ENCODE measurements around the gene TMTC1. TPM values are rescaled to one million over a fixed set of nuclear protein-coding genes. Genes with fewer than 3 reads are reported as not detected.

The TMTC1 gene
- total and polyA plus RNA-seq, 9 of the 15 experiments (the other 6 are each of a cell fraction or from before 2014, with no cell fraction given) = under 0.01 to 0.18 (median 0.06) TPM; not detected in 2

- BruUV-seq (replicated peaks) = no TSS peak
- CTCF ChIA-PET (ENCODE audit: low intra/inter-chr PET ratio) = no interaction called here
Observed at GRCh38 chr12:29709054-29709453, 74.7 kb downstream of the TMTC1 start.

More at GRCh38 chr12:29709054-29709453, 74.7 kb downstream of the TMTC1 start:
- POLR2A ChIA-PET = no interaction called here
- Histone ChIP-seq H3K4me2 (ENCODE audit: insufficient read depth, low read length) (no peak overlapping the region), H3K9me3 (replicated peaks; ENCODE audit: control insufficient read depth, insufficient read depth, low read depth, low read length) (no peaks in the 10 kb centered on the region), H4K20me1 (replicated peaks; ENCODE audit: control insufficient read depth, insufficient read depth, low read length) (no peaks in the 10 kb centered on the region), H3K27ac (ENCODE audit: extremely low read depth, low read depth, low read length) (no peak overlapping the region), H2AFZ (ENCODE audit: low read depth, low read length) (no peak overlapping the region), H3K9ac (ENCODE audit: insufficient read depth in 1 of 2, low read depth in 2 of 2, low read length in 2 of 2) (no peak overlapping the region), H3K36me3 (ENCODE audit: control insufficient read depth, insufficient read depth, low read length) (no peaks in the 10 kb centered on the region), H3K4me3 (no peak overlapping the region), H3K27me3 (ENCODE audit: control insufficient read depth in 2 of 2, insufficient read depth in 2 of 2, low read length in 2 of 2) (no peaks in the 10 kb centered on the region), H3K9me1 (ENCODE audit: control insufficient read depth, insufficient read depth, low read length) (no peaks in the 10 kb centered on the region), H3K79me2 (ENCODE audit: control insufficient read depth, insufficient read depth, low read length) (no peaks in the 10 kb centered on the region), H3K4me1 (replicated peaks in 1 of 2; ENCODE audit: control insufficient read depth in 2 of 2, insufficient read depth in 2 of 2, low read length in 2 of 2) (no peaks in the 10 kb centered on the region)
- no peak for FAIRE-seq
- no peak for DNase-seq (ENCODE audit: extremely low read depth in 1 of 4, low spot score in 3 of 4)
- no peak for ATAC-seq
- no peak for TF ChIP-seq TFAM (CRISPR knock-in tag; conservative IDR thresholded peaks at IDR 0.05)
- TF ChIP-seq HMBOX1 (IDR thresholded peaks at IDR 0.05) = no peak
- no peak for TF ChIP-seq ZKSCAN3 (CRISPR knock-in tag; IDR thresholded peaks at IDR 0.05)
- no peak for TF ChIP-seq HOMEZ (CRISPR knock-in tag; IDR thresholded peaks at IDR 0.05)
- no peak for TF ChIP-seq MAZ (CRISPR knock-in tag; conservative IDR thresholded peaks at IDR 0.05 in 1 of 2, IDR thresholded peaks at IDR 0.05 in 1 of 2)
- intact Hi-C loops (cut with micrococcal nuclease) (no loop called here), in situ Hi-C loops (cut with MboI) (no loop called here)

Measured in K562 (cell line).